Germinal center (tissue), 1 donor: Measurements from ENCODE around the gene STKLD1.

ENCODE experiments used
- DNase-seq: peaks from one replicate; pipeline ENCODE4 v3.0.0; 2012; ENCODE audit warnings: mixed read lengths, low spot score

Gene STKLD1

GRCh38 chr9:133417541-133418461, 41.6 kb downstream of the STKLD1 start, which contains the start of gene REXO4:
TSS of gene REXO4 (minus strand) at chr9:133418010. CDS start at chr9:133417844, 166 bp downstream.
- peak; percentile 72 for DNase-seq

- no peak for DNase-seq
Observed at GRCh38 chr9:133419005-133419404, 42.8 kb downstream of the STKLD1 start.

- peak; percentile 71 for DNase-seq
Observed at GRCh38 chr9:133420392-133420827, 44.2 kb downstream of the STKLD1 start.

GRCh38 chr9:133421615-133422542, 45.7 kb downstream of the STKLD1 start, which contains the start of gene ADAMTS13:
TSS of gene ADAMTS13 (plus strand) at chr9:133422367. CDS start at chr9:133422444, 77 bp downstream.
- DNase-seq, result no peak

GRCh38 chr9:133423216-133423615, 47.0 kb downstream of the STKLD1 start:
- no peak for DNase-seq

GRCh38 chr9:133424187-133424586, 48.0 kb downstream of the STKLD1 start:
- DNase-seq, result no peak

GRCh38 chr9:133425049-133425632, 49.0 kb downstream of the STKLD1 start:
- no peak for DNase-seq

- no peak for DNase-seq
Observed at GRCh38 chr9:133426011-133426410, 49.8 kb downstream of the STKLD1 start.

- no peak for DNase-seq
Observed at GRCh38 chr9:133427658-133428348, 51.6 kb downstream of the STKLD1 start.

- no peak for DNase-seq
Observed at GRCh38 chr9:133428617-133429101, 52.5 kb downstream of the STKLD1 start.

- no peak for DNase-seq
Observed at GRCh38 chr9:133429214-133429613, 53.0 kb downstream of the STKLD1 start.

- peak; percentile 45 for DNase-seq
Observed at GRCh38 chr9:133429641-133430161, 53.5 kb downstream of the STKLD1 start.

GRCh38 chr9:133430244-133430643, 54.1 kb downstream of the STKLD1 start:
- no peak for DNase-seq

- no peak for DNase-seq
Observed at GRCh38 chr9:133433351-133433843, 57.2 kb downstream of the STKLD1 start.

- no peak for DNase-seq
Observed at GRCh38 chr9:133436681-133437080, 60.5 kb downstream of the STKLD1 start.

- no peak for DNase-seq
Observed at GRCh38 chr9:133437753-133438531, 61.8 kb downstream of the STKLD1 start.

GRCh38 chr9:133439337-133439736, 63.2 kb downstream of the STKLD1 start:
- DNase-seq, result no peak

GRCh38 chr9:133440874-133441273, 64.7 kb downstream of the STKLD1 start:
- peak; percentile 88 for DNase-seq

GRCh38 chr9:133441571-133441970, 65.4 kb downstream of the STKLD1 start:
- DNase-seq, result no peak

- DNase-seq, result no peak
Observed at GRCh38 chr9:133443248-133443647, 67.1 kb downstream of the STKLD1 start.
